AG09319 (cell line): Measurements from ENCODE around the gene CD2BP2.
"Not testable (repeated sequence)": the region's sequence is repeated elsewhere in the genome, so short reads cannot be mapped to it uniquely, and the experiment has no call there.

Experiments
- DNase-seq: peaks from one replicate; pipeline ENCODE4 v3.0.0-alpha.2; 2010; ENCODE audit warnings: low read depth; ENCODE audit errors: extremely low read depth
- CTCF ChIP-seq: IDR thresholded peaks from 2 replicates; pipeline ENCODE4 v1.5.1; 2011; ENCODE audit warnings: low read depth, mild to moderate bottlenecking, inconsistent platforms, low read length, moderate library complexity

CD2BP2 gene

GRCh38 chr16:30355144-30355953 is at the start of gene CD2BP2:
CD2BP2 (minus strand) TSS chr16:30355308; CDS start chr16:30354681, 627 bp downstream.
- peak; percentile 6; the same call in 1 of the 2 replicates for TF ChIP-seq CTCF
- DNase-seq = peak; percentile 99

GRCh38 chr16:30401768-30402425 is 46.8 kb upstream of the CD2BP2 start:
- no peak for TF ChIP-seq CTCF

GRCh38 chr16:30399435-30400186 is 44.5 kb upstream of the CD2BP2 start:
- no peak for DNase-seq
- no peak for TF ChIP-seq CTCF

More at GRCh38 chr16:30401768-30402425, 46.8 kb upstream of the CD2BP2 start:
- no peak for DNase-seq

- no peak for DNase-seq
- no peak for TF ChIP-seq CTCF
These were observed 43.7 kb upstream of the CD2BP2 start for GRCh38 chr16:30398661-30399434.

GRCh38 chr16:30397776-30398660 is 42.9 kb upstream of the CD2BP2 start:
- no peak for TF ChIP-seq CTCF
- DNase-seq = no peak

GRCh38 chr16:30397056-30397455 is 41.9 kb upstream of the CD2BP2 start:
- DNase-seq = no peak
- TF ChIP-seq CTCF = no peak

- not testable (repeated sequence) for DNase-seq
These were observed 41.5 kb upstream of the CD2BP2 start for GRCh38 chr16:30396627-30397026.
